WTC11 (cell line): ENCODE data around the gene VSNL1. TPM values are rescaled to one million over a fixed set of nuclear protein-coding genes. Genes with fewer than 3 reads are reported as not detected.
A peak's percentile ranks its signal among the peaks of the same experiment; 100 is the strongest.

ENCODE experiments used
- ATAC-seq: fragments of 200-7000 bp; cut with Tn5 transposase; 2 replicates; pipeline ENCODE4 v1.10.0; 2021; ENCODE audit warnings: mild to moderate bottlenecking, moderate library complexity
- CTCF ChIA-PET: fragments of 300-600 bp; sonication (Branson Sonifier 250); formaldehyde crosslinking; loops from one replicate; lab custom pipeline; 2021; ENCODE audit warnings: antibody characterized with exemption; lab: Charles Lee
- POLR2A ChIA-PET: fragments of 350-600 bp; sonication (Branson Sonifier 250); formaldehyde crosslinking; loops from one replicate; lab custom pipeline; 2021; ENCODE audit warnings: antibody characterized with exemption; lab: Charles Lee
- DNase-seq: peaks from one replicate; pipeline ENCODE4 v3.0.0; 2021; ENCODE audit warnings: low spot score
- H3K27ac Mint-ChIP-seq: 2 replicates; pipeline ENCODE4 v1.8.0; 2021; ENCODE audit warnings: mixed read lengths
- H3K27me3 Mint-ChIP-seq: 2 replicates; pipeline ENCODE4 v1.8.0; 2021; ENCODE audit warnings: low read depth, mild to moderate bottlenecking, moderate library complexity, mixed read lengths
- H3K36me3 Mint-ChIP-seq: 2 replicates; pipeline ENCODE4 v1.8.0; 2021; ENCODE audit warnings: mixed read lengths
- H3K4me1 Mint-ChIP-seq: 2 replicates; pipeline ENCODE4 v1.8.0; 2022; ENCODE audit warnings: mixed read lengths
- H3K4me3 Mint-ChIP-seq: 2 replicates; pipeline ENCODE4 v1.8.0; 2021; ENCODE audit warnings: mild to moderate bottlenecking, moderate library complexity, mixed read lengths
- H3K9me3 Mint-ChIP-seq: 2 replicates; pipeline ENCODE4 v1.8.0; 2021; ENCODE audit warnings: mixed read lengths
- AFF4 ChIP-seq: sonication (generic); formaldehyde crosslinking; IDR thresholded peaks from 2 replicates; pipeline ENCODE4 v1.8.1; 2023; ENCODE audit warnings: mild to moderate bottlenecking, missing genetic modification reagents, borderline replicate concordance
- ATF6 ChIP-seq: sonication (generic); formaldehyde crosslinking; IDR thresholded peaks from 2 replicates; pipeline ENCODE4 v1.8.1; 2023; ENCODE audit warnings: mild to moderate bottlenecking, missing genetic modification reagents
- FOXP4 ChIP-seq: sonication (generic); formaldehyde crosslinking; IDR thresholded peaks from 2 replicates; pipeline ENCODE4 v1.8.0; 2022; ENCODE audit warnings: mild to moderate bottlenecking, missing genetic modification reagents
- GABPB1 ChIP-seq: sonication (generic); formaldehyde crosslinking; IDR thresholded peaks from 2 replicates; pipeline ENCODE4 v1.8.1; 2023; ENCODE audit warnings: mild to moderate bottlenecking, missing genetic modification reagents
- JAZF1 ChIP-seq: fragments of 250-450 bp; sonication (Bioruptor Pico); IDR thresholded peaks from 2 replicates; pipeline ENCODE4 v1.9.0; 2021; ENCODE audit warnings: moderate library complexity, mild to moderate bottlenecking, inconsistent platforms
- NFATC4 ChIP-seq: fragments of 250-450 bp; sonication (Bioruptor Pico); IDR thresholded peaks from 2 replicates; pipeline ENCODE4 v1.9.0; 2021; ENCODE audit warnings: mild to moderate bottlenecking
- NFE2L1 ChIP-seq: sonication (generic); formaldehyde crosslinking; IDR thresholded peaks from 2 replicates; pipeline ENCODE4 v1.8.1; 2023; ENCODE audit warnings: missing genetic modification reagents
- NFYB ChIP-seq: sonication (generic); formaldehyde crosslinking; conservative IDR thresholded peaks from 2 replicates; pipeline ENCODE4 v1.8.0; 2022; ENCODE audit warnings: low read depth, missing genetic modification reagents
- OVOL2 ChIP-seq: fragments of 250-450 bp; sonication (Bioruptor Pico); IDR thresholded peaks from 2 replicates; pipeline ENCODE4 v1.9.0; 2021; ENCODE audit warnings: mild to moderate bottlenecking, borderline replicate concordance
- PRRX2 ChIP-seq: fragments of 250-450 bp; sonication (Bioruptor Pico); IDR thresholded peaks from 2 replicates; pipeline ENCODE4 v1.8.0; 2021; ENCODE audit warnings: mild to moderate bottlenecking
- RELA ChIP-seq: sonication (generic); formaldehyde crosslinking; IDR thresholded peaks from 2 replicates; pipeline ENCODE4 v1.8.1; 2022; ENCODE audit warnings: missing genetic modification reagents, mild to moderate bottlenecking, borderline replicate concordance
- SMAD3 ChIP-seq: sonication (generic); formaldehyde crosslinking; IDR thresholded peaks from 2 replicates; pipeline ENCODE4 v1.8.0; 2022; ENCODE audit warnings: missing genetic modification reagents, mild to moderate bottlenecking, borderline replicate concordance
- SP1 ChIP-seq: sonication (generic); formaldehyde crosslinking; conservative IDR thresholded peaks from 2 replicates; pipeline ENCODE4 v1.8.1; 2022; ENCODE audit warnings: missing genetic modification reagents
- USF2 ChIP-seq: sonication (generic); formaldehyde crosslinking; IDR thresholded peaks from 2 replicates; pipeline ENCODE4 v1.8.1; 2023; ENCODE audit warnings: mild to moderate bottlenecking, missing genetic modification reagents, moderate library complexity
- ZNF396 ChIP-seq: fragments of 250-450 bp; sonication (Bioruptor Pico); IDR thresholded peaks from 2 replicates; pipeline ENCODE4 v1.8.0; 2021; ENCODE audit warnings: mild to moderate bottlenecking, moderate library complexity, borderline replicate concordance
- ZNF423 ChIP-seq: fragments of 250-450 bp; sonication (Bioruptor Pico); IDR thresholded peaks from 2 replicates; pipeline ENCODE4 v2.1.2; 2022; ENCODE audit warnings: mild to moderate bottlenecking, moderate library complexity
- total RNA-seq: library from RNA; stranded (reverse); gene quantifications from 3 replicates; pipeline ENCODE4 v1.2.3, GENCODE V29; 2021
- TF ChIP-seq, protein P1 (sequence below): sonication (generic); formaldehyde crosslinking; IDR thresholded peaks from 2 replicates; pipeline ENCODE4 v1.8.1; 2023; ENCODE audit warnings: mild to moderate bottlenecking, moderate library complexity, missing genetic modification reagents
- TF ChIP-seq, protein P2 (sequence below): sonication (generic); formaldehyde crosslinking; IDR thresholded peaks from 2 replicates; pipeline ENCODE4 v1.8.0; 2022; ENCODE audit warnings: missing genetic modification reagents
- TF ChIP-seq, protein P3 (sequence below): sonication (generic); formaldehyde crosslinking; conservative IDR thresholded peaks from 2 replicates; pipeline ENCODE4 v1.8.1; 2022; ENCODE audit warnings: mild to moderate bottlenecking, missing genetic modification reagents

VSNL1 gene
- total RNA-seq, 1 experiment from 2014 or later: 78.4 TPM

- ChIA-PET POLR2A (interaction anchor here (0.7 kb wide), 1 partner anchor 306 kb away, joined by 4 read pairs; no protein-coding TSS in a partner anchor), CTCF (interaction anchor here (1.5 kb wide), 1 partner anchor 92 kb away, joined by 6 read pairs; no protein-coding TSS in a partner anchor)
- Mint-ChIP-seq H3K27ac (peak overlapping the region; percentile 12; the same call in 1 of the 2 replicates), H3K9me3 (peaks cover 10% of the 10 kb centered on the region), H3K4me3 (no peak overlapping the region)
- no peak for TF ChIP-seq AFF4 (CRISPR knock-in tag)
- TF ChIP-seq ZNF423 (CRISPR knock-in tag): peak; percentile 66
- TF ChIP-seq, protein P1, sequence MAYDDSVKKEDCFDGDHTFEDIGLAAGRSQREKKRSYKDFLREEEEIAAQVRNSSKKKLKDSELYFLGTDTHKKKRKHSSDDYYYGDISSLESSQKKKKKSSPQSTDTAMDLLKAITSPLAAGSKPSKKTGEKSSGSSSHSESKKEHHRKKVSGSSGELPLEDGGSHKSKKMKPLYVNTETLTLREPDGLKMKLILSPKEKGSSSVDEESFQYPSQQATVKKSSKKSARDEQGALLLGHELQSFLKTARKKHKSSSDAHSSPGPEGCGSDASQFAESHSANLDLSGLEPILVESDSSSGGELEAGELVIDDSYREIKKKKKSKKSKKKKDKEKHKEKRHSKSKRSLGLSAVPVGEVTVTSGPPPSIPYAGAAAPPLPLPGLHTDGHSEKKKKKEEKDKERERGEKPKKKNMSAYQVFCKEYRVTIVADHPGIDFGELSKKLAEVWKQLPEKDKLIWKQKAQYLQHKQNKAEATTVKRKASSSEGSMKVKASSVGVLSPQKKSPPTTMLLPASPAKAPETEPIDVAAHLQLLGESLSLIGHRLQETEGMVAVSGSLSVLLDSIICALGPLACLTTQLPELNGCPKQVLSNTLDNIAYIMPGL (CRISPR knock-in tag): no peak
- TF ChIP-seq, all 79 proteins: peak for 1
- no peaks in the 10 kb centered on the region for H3K27me3 Mint-ChIP-seq
- DNase-seq: no peak
- ATAC-seq: peak; percentile 70
- peaks cover 60% of the 10 kb centered on the region for H3K4me1 Mint-ChIP-seq
- peaks cover 25% of the 10 kb centered on the region for H3K36me3 Mint-ChIP-seq
These were observed 39.3 kb downstream of the VSNL1 start for GRCh38 chr2:17579605-17580318.

DNA sequence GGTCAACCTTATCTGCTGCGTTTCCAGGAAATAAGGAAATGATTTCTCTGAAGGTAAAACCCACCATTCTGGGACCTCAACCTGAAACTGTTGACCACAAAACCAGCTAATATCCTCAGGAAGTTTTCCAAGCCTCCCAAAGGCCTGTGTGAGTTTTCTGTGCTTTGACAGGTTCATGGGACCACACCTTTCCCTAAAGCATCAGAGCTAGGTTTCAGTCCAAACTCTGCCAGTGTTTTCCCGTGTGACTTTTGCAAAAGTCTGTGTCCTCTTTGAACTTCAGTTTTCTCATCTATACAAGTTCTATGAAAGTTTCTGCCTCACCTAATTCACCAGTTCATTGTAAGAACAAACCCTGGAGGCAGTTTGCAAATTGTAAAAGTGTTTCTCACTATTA is 39.8 kb downstream of the VSNL1 start:
- Mint-ChIP-seq H3K9me3 (peaks cover 10% of the 10 kb centered on the region), H3K36me3 (peaks cover 21% of the 10 kb centered on the region), H3K4me3 (no peak overlapping the region), H3K27ac (no peak overlapping the region), H3K4me1 (peaks cover 62% of the 10 kb centered on the region), H3K27me3 (no peaks in the 10 kb centered on the region)
- ChIA-PET POLR2A (no interaction called here), CTCF (interaction anchor here (1.5 kb wide), 1 partner anchor 91 kb away, joined by 6 read pairs; no protein-coding TSS in a partner anchor)
- DNase-seq (no peak), ATAC-seq (no peak)
- TF ChIP-seq RELA (no peak), SP1 (no peak), GABPB1 (CRISPR knock-in tag) (no peak), PRRX2 (no peak), USF2 (CRISPR knock-in tag) (no peak), NFE2L1 (CRISPR knock-in tag) (no peak), NFATC4 (CRISPR knock-in tag) (no peak), FOXP4 (CRISPR knock-in tag) (no peak), OVOL2 (CRISPR knock-in tag) (no peak), SMAD3 (CRISPR knock-in tag) (no peak), ATF6 (CRISPR knock-in tag) (no peak), NFYB (CRISPR knock-in tag) (no peak), ZNF396 (no peak), JAZF1 (no peak), ZNF423 (CRISPR knock-in tag) (no peak)
- TF ChIP-seq, protein P2, sequence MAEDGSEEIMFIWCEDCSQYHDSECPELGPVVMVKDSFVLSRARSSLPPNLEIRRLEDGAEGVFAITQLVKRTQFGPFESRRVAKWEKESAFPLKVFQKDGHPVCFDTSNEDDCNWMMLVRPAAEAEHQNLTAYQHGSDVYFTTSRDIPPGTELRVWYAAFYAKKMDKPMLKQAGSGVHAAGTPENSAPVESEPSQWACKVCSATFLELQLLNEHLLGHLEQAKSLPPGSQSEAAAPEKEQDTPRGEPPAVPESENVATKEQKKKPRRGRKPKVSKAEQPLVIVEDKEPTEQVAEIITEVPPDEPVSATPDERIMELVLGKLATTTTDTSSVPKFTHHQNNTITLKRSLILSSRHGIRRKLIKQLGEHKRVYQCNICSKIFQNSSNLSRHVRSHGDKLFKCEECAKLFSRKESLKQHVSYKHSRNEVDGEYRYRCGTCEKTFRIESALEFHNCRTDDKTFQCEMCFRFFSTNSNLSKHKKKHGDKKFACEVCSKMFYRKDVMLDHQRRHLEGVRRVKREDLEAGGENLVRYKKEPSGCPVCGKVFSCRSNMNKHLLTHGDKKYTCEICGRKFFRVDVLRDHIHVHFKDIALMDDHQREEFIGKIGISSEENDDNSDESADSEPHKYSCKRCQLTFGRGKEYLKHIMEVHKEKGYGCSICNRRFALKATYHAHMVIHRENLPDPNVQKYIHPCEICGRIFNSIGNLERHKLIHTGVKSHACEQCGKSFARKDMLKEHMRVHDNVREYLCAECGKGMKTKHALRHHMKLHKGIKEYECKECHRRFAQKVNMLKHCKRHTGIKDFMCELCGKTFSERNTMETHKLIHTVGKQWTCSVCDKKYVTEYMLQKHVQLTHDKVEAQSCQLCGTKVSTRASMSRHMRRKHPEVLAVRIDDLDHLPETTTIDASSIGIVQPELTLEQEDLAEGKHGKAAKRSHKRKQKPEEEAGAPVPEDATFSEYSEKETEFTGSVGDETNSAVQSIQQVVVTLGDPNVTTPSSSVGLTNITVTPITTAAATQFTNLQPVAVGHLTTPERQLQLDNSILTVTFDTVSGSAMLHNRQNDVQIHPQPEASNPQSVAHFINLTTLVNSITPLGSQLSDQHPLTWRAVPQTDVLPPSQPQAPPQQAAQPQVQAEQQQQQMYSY (CRISPR knock-in tag): no peak
- TF ChIP-seq, protein P3, sequence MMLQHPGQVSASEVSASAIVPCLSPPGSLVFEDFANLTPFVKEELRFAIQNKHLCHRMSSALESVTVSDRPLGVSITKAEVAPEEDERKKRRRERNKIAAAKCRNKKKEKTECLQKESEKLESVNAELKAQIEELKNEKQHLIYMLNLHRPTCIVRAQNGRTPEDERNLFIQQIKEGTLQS (CRISPR knock-in tag): no peak
